GM18502 (cell line): ENCODE data around the gene ZNF57.
"Not testable (repeated sequence)": the region's sequence is repeated elsewhere in the genome, so short reads cannot be mapped to it uniquely, and the experiment has no call there.

Experiments
- ATAC-seq: cut with Tn5 transposase; IDR thresholded peaks from one replicate; pipeline ENCODE4 v1.9.1; 2021; ENCODE audit warnings: mild to moderate bottlenecking; ENCODE audit not compliant: unreplicated experiment, poor library complexity

ZNF57 gene

GRCh38 chr19:2950286-2951124, 49.8 kb downstream of the ZNF57 start:
- peak; percentile 92 for ATAC-seq

- no peak for ATAC-seq
Observed at GRCh38 chr19:2952953-2953481, 52.3 kb downstream of the ZNF57 start.

- ATAC-seq: no peak
Observed at GRCh38 chr19:2957160-2957559, 56.4 kb downstream of the ZNF57 start.

- no peak for ATAC-seq
Observed at GRCh38 chr19:2960120-2960519, 59.4 kb downstream of the ZNF57 start.

GRCh38 chr19:2962018-2962670, 61.4 kb downstream of the ZNF57 start:
- ATAC-seq: no peak

GRCh38 chr19:2963122-2963521, 62.4 kb downstream of the ZNF57 start:
- no peak for ATAC-seq

GRCh38 chr19:2963631-2964030, 62.9 kb downstream of the ZNF57 start:
- not testable (repeated sequence) for ATAC-seq

- no peak for ATAC-seq
Observed at GRCh38 chr19:2964874-2965273, 64.1 kb downstream of the ZNF57 start.

- ATAC-seq: no peak
Observed at GRCh38 chr19:2967972-2968371, 67.2 kb downstream of the ZNF57 start.
